ENCODE measurements around the gene KLK12. TPM values are rescaled to one million over a fixed set of nuclear protein-coding genes. Genes with fewer than 3 reads are reported as not detected.
"Not testable (repeated sequence)": the region's sequence is repeated elsewhere in the genome, so short reads cannot be mapped to it uniquely, and the experiment has no call there.

KLK12 gene
- total and polyA plus RNA-seq, 2 donors (not counting 1 experiment from before 2014, with no cell fraction given) = not detected

DNA sequence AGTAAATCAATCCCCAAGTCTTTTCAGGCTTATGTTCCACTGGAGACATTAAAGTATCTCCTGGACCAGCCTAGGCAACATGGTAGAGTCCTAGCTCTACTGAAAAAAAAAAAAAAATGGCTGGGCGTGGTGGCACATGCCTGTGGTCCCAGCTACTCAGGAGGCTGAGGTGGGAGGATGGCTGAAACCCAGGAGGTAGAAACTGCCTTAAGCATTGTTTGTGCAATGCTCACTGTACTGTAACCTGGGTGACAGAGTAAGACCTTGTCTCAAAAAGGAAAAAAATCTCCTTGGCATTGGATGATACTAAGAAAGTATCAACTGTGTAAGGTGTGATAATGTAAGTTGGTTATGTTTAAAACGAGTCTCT lies 42.2 kb downstream of the KLK12 start:
- ChIA-PET POLR2A (no interaction called here), CTCF (no interaction called here)
- Histone ChIP-seq H3K9ac (ENCODE audit: low read length) (no peak overlapping the region), H3K36me3 (replicated peaks in 1 of 2; ENCODE audit: control extremely low read depth in 1 of 2, control insufficient read depth in 1 of 2, extremely low read depth in 1 of 2, insufficient read depth in 2 of 2, low read length in 1 of 2) (no peaks in the 10 kb centered on the region), H4K20me1 (ENCODE audit: control insufficient read depth, insufficient read depth, low read length, poor library complexity, severe bottlenecking) (no peaks in the 10 kb centered on the region), H3K4me1 (ENCODE audit: control insufficient read depth in 2 of 2, insufficient read depth in 2 of 2, low read length in 2 of 2) (no peaks in the 10 kb centered on the region), H2AFZ (ENCODE audit: insufficient read depth, low read depth, low read length, poor library complexity, severe bottlenecking) (no peak overlapping the region), H3K4me3 (ENCODE audit: control extremely low read depth in 1 of 5, extremely low read depth in 1 of 5, insufficient read depth in 1 of 5, low read depth in 2 of 5, low read length in 4 of 5) (no peak overlapping the region), H3K27ac (ENCODE audit: low read length in 2 of 2) (no peak overlapping the region), H3K9me3 (ENCODE audit: control extremely low read depth in 1 of 3, control insufficient read depth in 2 of 3, insufficient read depth in 1 of 3, low read length in 2 of 3) (peaks cover 0 to 5% (median 3%) of the 10 kb centered on the region in 3 donors), H3K27me3 (replicated peaks in 1 of 4; ENCODE audit: control extremely low read depth in 1 of 4, control insufficient read depth in 3 of 4, insufficient read depth in 4 of 4, low read length in 3 of 4) (peaks cover 0 to under 1% (median 0%) of the 10 kb centered on the region in 4 experiments), H3K79me2 (ENCODE audit: control insufficient read depth, insufficient read depth, low read length) (no peaks in the 10 kb centered on the region), H3K4me2 (replicated peaks; ENCODE audit: low read depth, low read length, poor library complexity, severe bottlenecking) (no peak overlapping the region)
- H3K4me1 Mint-ChIP-seq = no peaks in the 10 kb centered on the region
- no peaks in the 10 kb centered on the region for H3K9me3 Mint-ChIP-seq (ENCODE audit: insufficient read depth)
- H3K27ac Mint-ChIP-seq = no peak overlapping the region
- DNase-seq = no peak
- intact Hi-C loops (cut with micrococcal nuclease) = no loop called here
- peaks cover 30% of the 10 kb centered on the region for H3K27me3 Mint-ChIP-seq
- no peak for TF ChIP-seq CTCF (IDR thresholded peaks at IDR 0.05)
- TF ChIP-seq EZH2 (IDR thresholded peaks at IDR 0.05; ENCODE audit: borderline replicate concordance, insufficient read depth, low read depth, low read length, poor library complexity, severe bottlenecking) = no peak
- H3K4me3 Mint-ChIP-seq = no peak overlapping the region
- no peak for ATAC-seq (ENCODE audit: low read depth)
- 80% methylated on average over 1 of the region's 2 CpGs for WGBS (ENCODE audit: insufficient coverage)

DNA sequence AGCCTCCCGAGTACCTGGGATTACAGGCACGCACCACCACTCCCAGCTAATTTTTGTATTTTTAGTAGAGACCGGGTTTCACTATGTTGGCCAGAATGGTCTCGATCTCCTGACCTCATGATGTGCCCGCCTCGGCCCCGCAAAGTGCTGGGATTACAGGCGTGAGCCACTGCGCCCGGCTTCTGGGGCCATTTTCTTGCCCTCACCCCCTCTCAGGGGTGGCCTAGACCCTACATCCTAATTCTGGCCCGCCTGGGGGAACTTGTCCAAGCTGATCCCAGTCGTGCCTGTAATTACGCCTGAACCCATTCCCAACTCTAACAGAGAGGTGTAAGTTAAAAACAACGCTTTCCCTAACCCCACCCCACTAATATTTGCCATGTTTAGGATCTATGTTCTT lies 50.4 kb downstream of the KLK12 start:
- H3K27ac Mint-ChIP-seq; H4K20me1 ChIP-seq (ENCODE audit: control insufficient read depth, insufficient read depth, low read length, poor library complexity, severe bottlenecking); H3K36me3 ChIP-seq (replicated peaks in 1 of 2; ENCODE audit: control extremely low read depth in 1 of 2, control insufficient read depth in 1 of 2, extremely low read depth in 1 of 2, insufficient read depth in 2 of 2, low read length in 1 of 2); H3K27me3 ChIP-seq (replicated peaks in 1 of 4; ENCODE audit: control extremely low read depth in 1 of 4, control insufficient read depth in 3 of 4, insufficient read depth in 4 of 4, low read length in 3 of 4); H3K9ac ChIP-seq (ENCODE audit: low read length); H3K79me2 ChIP-seq (ENCODE audit: control insufficient read depth, insufficient read depth, low read length); H3K4me1 Mint-ChIP-seq; H3K27ac ChIP-seq (ENCODE audit: low read length in 2 of 2); H2AFZ ChIP-seq (ENCODE audit: insufficient read depth, low read depth, low read length, poor library complexity, severe bottlenecking); H3K4me3 ChIP-seq (ENCODE audit: control extremely low read depth in 1 of 5, extremely low read depth in 1 of 5, insufficient read depth in 1 of 5, low read depth in 2 of 5, low read length in 4 of 5); POLR2A ChIA-PET; H3K4me1 ChIP-seq (ENCODE audit: control insufficient read depth in 2 of 2, insufficient read depth in 2 of 2, low read length in 2 of 2); intact Hi-C loops (cut with micrococcal nuclease); H3K4me3 Mint-ChIP-seq; H3K4me2 ChIP-seq (replicated peaks; ENCODE audit: low read depth, low read length, poor library complexity, severe bottlenecking); H3K9me3 ChIP-seq (ENCODE audit: control extremely low read depth in 1 of 3, control insufficient read depth in 2 of 3, insufficient read depth in 1 of 3, low read length in 2 of 3); ATAC-seq (ENCODE audit: low read depth); H3K9me3 Mint-ChIP-seq (ENCODE audit: insufficient read depth); CTCF ChIA-PET; DNase-seq: not testable (repeated sequence)
- WGBS (ENCODE audit: insufficient coverage) = 93% methylated on average over 9 of the region's 14 CpGs
- peaks cover 56% of the 10 kb centered on the region for H3K27me3 Mint-ChIP-seq
